ENCODE results near the gene DPY19L2. TPM values are rescaled to one million over a fixed set of nuclear protein-coding genes. Genes with fewer than 3 reads are reported as not detected.

Gene DPY19L2
- total RNA-seq, 1 experiment from 2014 or later = 4.4 TPM

Other genes starting within 250 kb of the DPY19L2 start
- gene RXYLT1, start 111.4 kb upstream of the DPY19L2 start, total RNA-seq (2014; rRNA removed; shearing (Covaris generic)) = 24.9 and 28.6 TPM in 2 replicates
- 6.2 and 6.7 TPM in 2 replicates for gene SRGAP1, start 176.2 kb upstream of the DPY19L2 start, total RNA-seq (2014; rRNA removed; shearing (Covaris generic))

Measured in SJCRH30 (cell line).